Activated naive CD8-positive, alpha-beta T cell treated with anti-CD3 and anti-CD28 coated beads, Interleukin-2, amount 50 U/mL, for 24 hours (primary cell): ENCODE data around the gene ZNF322.

Experiments used
- ATAC-seq: fragments of 150-1000 bp; cut with Tn5 transposase; one replicate; pipeline ENCODE4 v1.10.0; 2021
- DNase-seq: peaks from one replicate; pipeline ENCODE4 v3.0.0; 2021
- H3K27ac Mint-ChIP-seq: one replicate; pipeline ENCODE4 v1.8.0; 2021; ENCODE audit warnings: mild to moderate bottlenecking, mixed read lengths
- H3K27me3 Mint-ChIP-seq: one replicate; pipeline ENCODE4 v1.8.0; 2021; ENCODE audit warnings: mixed read lengths
- H3K36me3 Mint-ChIP-seq: one replicate; pipeline ENCODE4 v1.8.0; 2021; ENCODE audit warnings: low read depth, mixed read lengths
- H3K4me1 Mint-ChIP-seq: one replicate; pipeline ENCODE4 v1.8.0; 2021; ENCODE audit warnings: mixed read lengths
- H3K4me3 Mint-ChIP-seq: one replicate; pipeline ENCODE4 v1.8.0; 2021; ENCODE audit warnings: mild to moderate bottlenecking, moderate library complexity, mixed read lengths
- H3K9me3 Mint-ChIP-seq: one replicate; pipeline ENCODE4 v1.8.0; 2021; ENCODE audit warnings: mixed read lengths

Gene ZNF322

GRCh38 chr6:26602262-26602661 lies 57.3 kb downstream of the ZNF322 start:
- Mint-ChIP-seq H3K9me3 (no peaks in the 10 kb centered on the region), H3K27me3 (no peaks in the 10 kb centered on the region), H3K4me3 (no peak overlapping the region), H3K27ac (peak overlapping the region; percentile 87), H3K4me1 (peaks cover 79% of the 10 kb centered on the region), H3K36me3 (peaks cover 27% of the 10 kb centered on the region)
- DNase-seq: no peak
- no peak for ATAC-seq

DNA sequence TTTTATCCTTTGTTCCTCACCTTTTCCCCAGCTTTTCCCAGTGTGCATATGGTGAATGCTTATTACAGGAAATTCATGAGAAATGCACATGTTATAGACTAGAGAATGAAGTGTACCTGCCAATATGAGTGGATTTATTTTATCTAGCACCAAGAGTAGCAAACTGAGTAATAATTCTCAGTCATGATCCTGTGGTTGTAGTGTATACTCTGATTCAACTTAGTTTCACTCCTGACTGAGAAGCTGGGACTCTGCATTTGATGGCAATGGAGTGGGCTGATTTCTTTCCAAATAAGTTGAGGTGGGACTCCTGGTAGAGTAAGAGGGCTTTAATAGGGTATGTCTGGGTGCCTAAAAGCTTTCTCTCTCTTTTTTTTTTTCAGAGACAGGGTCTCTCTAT lies 58.8 kb downstream of the ZNF322 start:
- Mint-ChIP-seq H3K27ac (peak overlapping the region; percentile 89), H3K4me1 (peaks cover 79% of the 10 kb centered on the region), H3K4me3 (peak overlapping the region; percentile 54), H3K9me3 (no peaks in the 10 kb centered on the region), H3K36me3 (peaks cover 27% of the 10 kb centered on the region), H3K27me3 (no peaks in the 10 kb centered on the region)
- DNase-seq: no peak
- ATAC-seq: peak; percentile 76

DNA sequence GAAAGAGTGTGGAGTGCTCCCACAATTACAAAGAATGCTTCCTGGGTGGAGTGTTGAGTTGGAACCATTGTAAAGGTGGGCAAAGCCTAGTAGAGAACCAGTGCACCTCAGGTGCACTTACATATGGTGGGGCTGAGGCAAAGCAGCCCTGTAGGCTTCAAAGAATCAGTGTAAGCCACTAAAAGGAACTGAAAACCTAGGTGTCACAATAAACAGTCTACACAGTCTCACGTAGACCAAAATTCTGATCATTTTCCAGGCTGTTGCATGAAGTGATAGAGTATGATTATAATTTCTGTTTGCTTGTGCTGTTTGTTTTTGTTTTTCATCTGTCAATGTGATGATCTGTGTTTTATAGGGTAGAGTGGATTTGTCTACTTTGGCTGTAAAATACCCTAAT lies 60.0 kb downstream of the ZNF322 start:
- DNase-seq: no peak
- Mint-ChIP-seq H3K27ac (peak overlapping the region; percentile 89), H3K27me3 (peaks cover 3% of the 10 kb centered on the region), H3K4me3 (peak overlapping the region; percentile 54), H3K36me3 (peaks cover 27% of the 10 kb centered on the region), H3K9me3 (no peaks in the 10 kb centered on the region), H3K4me1 (peaks cover 70% of the 10 kb centered on the region)
- ATAC-seq: no peak

DNA sequence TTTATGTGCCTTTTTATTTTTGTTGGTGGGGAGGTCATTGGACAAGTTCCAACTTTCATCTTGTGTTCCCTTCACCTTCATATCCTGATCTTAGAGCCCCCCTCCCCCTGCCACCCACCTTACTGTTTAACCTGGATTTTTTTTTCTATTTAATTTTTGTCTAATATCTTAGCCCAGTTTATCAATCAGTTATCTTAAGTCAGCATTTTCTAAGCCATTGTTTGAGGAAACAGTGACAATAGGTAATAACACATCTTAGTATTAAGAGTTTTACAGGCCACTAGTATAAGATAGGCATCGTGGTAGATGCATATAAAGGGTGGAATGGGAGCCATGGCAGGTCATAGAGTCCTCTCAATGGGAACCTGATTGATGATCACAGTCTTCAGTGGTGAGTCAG lies 60.4 kb downstream of the ZNF322 start:
- ATAC-seq: no peak
- H3K4me3 Mint-ChIP-seq: peak overlapping the region; percentile 54

GRCh38 chr6:26598267-26598666 lies 61.3 kb downstream of the ZNF322 start:
- no peak for DNase-seq
- H3K27ac Mint-ChIP-seq: no peak overlapping the region
- H3K9me3 Mint-ChIP-seq: no peaks in the 10 kb centered on the region
- ATAC-seq: no peak
- peaks cover 59% of the 10 kb centered on the region for H3K4me1 Mint-ChIP-seq
- H3K36me3 Mint-ChIP-seq: peaks cover 27% of the 10 kb centered on the region
- H3K4me3 Mint-ChIP-seq: no peak overlapping the region
- peaks cover 14% of the 10 kb centered on the region for H3K27me3 Mint-ChIP-seq

More for the DNA sequence above, 60.4 kb downstream of the ZNF322 start:
- DNase-seq: no peak
- H3K4me1 Mint-ChIP-seq: peaks cover 65% of the 10 kb centered on the region
- no peaks in the 10 kb centered on the region for H3K9me3 Mint-ChIP-seq
- peaks cover 7% of the 10 kb centered on the region for H3K27me3 Mint-ChIP-seq
- H3K27ac Mint-ChIP-seq: peak overlapping the region; percentile 89
- peaks cover 27% of the 10 kb centered on the region for H3K36me3 Mint-ChIP-seq

DNA sequence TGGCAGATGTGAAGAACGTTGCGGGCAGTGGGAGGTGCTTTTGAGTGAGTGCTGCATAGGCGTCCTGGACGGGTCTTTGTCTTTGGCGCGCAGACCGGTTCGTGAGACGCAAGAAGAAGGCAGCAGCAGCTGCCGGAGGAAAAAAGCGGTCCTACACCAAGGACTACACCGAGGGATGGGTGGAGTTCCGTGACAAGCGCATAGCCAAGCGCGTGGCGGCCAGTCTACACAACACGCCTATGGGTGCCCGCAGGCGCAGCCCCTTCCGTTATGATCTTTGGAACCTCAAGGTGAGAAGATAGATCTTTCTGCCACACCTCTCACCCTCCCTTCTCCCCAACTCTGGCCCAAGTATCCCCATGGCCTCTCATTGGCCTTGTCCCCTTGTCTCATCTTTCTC lies 61.7 kb downstream of the ZNF322 start:
- Mint-ChIP-seq H3K27me3 (peaks cover 16% of the 10 kb centered on the region), H3K36me3 (peaks cover 27% of the 10 kb centered on the region), H3K4me3 (no peak overlapping the region), H3K4me1 (peaks cover 54% of the 10 kb centered on the region), H3K27ac (no peak overlapping the region), H3K9me3 (no peaks in the 10 kb centered on the region)
- DNase-seq (no peak), ATAC-seq (no peak)

DNA sequence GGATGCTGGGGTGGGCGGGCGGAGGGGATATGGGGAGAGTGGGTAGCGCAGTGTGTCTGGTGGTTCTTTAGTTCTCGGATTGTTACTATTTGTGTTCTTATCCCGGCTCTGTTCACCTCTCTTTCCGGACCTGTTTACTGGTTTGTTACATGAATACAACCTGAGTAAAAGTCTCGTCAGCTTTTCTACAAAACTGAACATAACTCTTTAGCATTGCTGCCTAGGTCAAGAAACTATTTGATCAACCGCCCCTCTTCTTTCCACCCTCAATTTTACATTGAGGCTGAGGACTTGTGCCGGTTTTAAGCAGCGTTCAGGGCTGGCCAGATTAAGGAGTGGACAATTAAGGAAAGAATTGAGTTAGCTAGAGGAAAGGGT lies 62.2 kb downstream of the ZNF322 start:
- no peak overlapping the region for H3K4me3 Mint-ChIP-seq
- peaks cover 21% of the 10 kb centered on the region for H3K27me3 Mint-ChIP-seq
- peaks cover 27% of the 10 kb centered on the region for H3K36me3 Mint-ChIP-seq
- DNase-seq (no peak), ATAC-seq (no peak)
- H3K27ac Mint-ChIP-seq: no peak overlapping the region
- H3K9me3 Mint-ChIP-seq: no peaks in the 10 kb centered on the region
- H3K4me1 Mint-ChIP-seq: peaks cover 50% of the 10 kb centered on the region

DNA sequence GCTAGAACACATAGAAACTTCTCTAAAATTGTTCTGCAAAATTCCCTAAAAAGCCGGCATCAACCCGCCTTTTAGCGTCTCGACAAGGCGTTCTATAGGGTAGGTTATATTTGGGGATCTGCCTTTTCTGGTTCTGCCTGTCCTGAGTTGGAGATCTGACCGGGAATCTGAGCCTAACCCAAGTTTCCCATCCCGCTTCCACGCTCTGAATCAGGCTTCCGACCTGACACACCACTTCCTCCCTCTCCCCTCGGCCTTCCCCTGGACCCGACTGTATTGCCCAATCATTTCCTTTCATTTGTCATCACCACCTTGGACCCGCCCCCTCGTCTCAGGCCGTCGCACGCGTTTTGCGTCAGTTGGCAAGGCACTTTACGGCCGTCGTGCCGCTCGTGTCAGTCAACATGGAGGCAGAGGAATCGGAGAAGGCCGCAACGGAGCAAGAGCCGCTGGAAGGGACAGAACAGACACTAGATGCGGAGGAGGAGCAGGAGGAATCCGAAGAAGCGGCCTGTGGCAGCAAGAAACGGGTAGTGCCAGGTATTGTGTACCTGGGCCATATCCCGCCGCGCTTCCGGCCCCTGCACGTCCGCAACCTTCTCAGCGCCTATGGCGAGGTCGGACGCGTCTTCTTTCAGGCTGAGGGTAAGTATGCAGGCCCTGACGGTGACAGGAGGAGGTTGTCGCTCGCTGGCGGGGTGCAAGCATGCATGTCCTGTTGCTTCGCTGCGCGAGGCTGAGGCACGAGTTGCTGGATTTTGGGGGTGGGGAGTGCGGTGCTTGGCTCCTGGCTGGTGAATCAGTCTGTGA lies 62.8 kb downstream of the ZNF322 start, which contains the start of gene ABT1:
ABT1 (plus strand) TSS at position 375 of the 810 bp plus-strand sequence; CDS start at position 405, 30 bp downstream.
- Mint-ChIP-seq H3K36me3 (peaks cover 27% of the 10 kb centered on the region), H3K27ac (no peak within 1 kb of the TSS), H3K27me3 (peaks cover 23% of the 10 kb centered on the region), H3K9me3 (no peaks in the 10 kb centered on the region), H3K4me3 (no peak within 1 kb of the TSS), H3K4me1 (peaks cover 45% of the 10 kb centered on the region)
- ATAC-seq (peak; percentile 52), DNase-seq (peak; percentile 96)

DNA sequence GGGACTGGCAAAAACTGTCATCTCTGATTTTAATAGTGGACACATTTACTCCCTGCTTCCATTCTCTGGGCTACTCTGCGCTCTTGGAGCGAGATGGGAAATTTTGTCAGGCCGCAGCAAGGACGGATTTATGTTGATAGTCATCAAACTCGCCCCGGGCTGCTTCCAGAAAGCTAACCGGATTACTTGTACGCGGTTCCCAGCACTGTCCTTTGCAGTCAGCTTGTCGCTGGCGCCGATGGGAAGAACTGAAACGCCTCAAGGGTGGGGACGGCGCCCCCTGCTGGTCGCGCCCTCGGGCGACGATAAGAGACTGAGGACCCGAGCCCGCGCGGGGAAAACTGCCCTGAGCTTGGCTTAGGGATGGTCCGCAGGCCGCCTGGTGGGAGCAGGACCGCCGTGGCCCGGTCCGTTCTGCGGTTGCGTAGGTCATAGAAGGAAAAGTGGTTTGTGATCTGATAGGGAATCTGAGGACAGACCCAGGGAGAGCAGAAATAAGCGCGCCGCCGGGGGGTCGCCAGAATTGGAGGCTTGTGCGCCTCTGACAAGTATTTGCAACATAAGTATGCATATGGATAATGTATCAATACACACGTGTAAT lies 63.8 kb downstream of the ZNF322 start:
- ATAC-seq: peak; percentile 68
- Mint-ChIP-seq H3K36me3 (peaks cover 27% of the 10 kb centered on the region), H3K27ac (no peak overlapping the region), H3K9me3 (no peaks in the 10 kb centered on the region), H3K4me3 (no peak overlapping the region), H3K27me3 (peaks cover 30% of the 10 kb centered on the region), H3K4me1 (peaks cover 36% of the 10 kb centered on the region)
- peak; percentile 92 for DNase-seq

DNA sequence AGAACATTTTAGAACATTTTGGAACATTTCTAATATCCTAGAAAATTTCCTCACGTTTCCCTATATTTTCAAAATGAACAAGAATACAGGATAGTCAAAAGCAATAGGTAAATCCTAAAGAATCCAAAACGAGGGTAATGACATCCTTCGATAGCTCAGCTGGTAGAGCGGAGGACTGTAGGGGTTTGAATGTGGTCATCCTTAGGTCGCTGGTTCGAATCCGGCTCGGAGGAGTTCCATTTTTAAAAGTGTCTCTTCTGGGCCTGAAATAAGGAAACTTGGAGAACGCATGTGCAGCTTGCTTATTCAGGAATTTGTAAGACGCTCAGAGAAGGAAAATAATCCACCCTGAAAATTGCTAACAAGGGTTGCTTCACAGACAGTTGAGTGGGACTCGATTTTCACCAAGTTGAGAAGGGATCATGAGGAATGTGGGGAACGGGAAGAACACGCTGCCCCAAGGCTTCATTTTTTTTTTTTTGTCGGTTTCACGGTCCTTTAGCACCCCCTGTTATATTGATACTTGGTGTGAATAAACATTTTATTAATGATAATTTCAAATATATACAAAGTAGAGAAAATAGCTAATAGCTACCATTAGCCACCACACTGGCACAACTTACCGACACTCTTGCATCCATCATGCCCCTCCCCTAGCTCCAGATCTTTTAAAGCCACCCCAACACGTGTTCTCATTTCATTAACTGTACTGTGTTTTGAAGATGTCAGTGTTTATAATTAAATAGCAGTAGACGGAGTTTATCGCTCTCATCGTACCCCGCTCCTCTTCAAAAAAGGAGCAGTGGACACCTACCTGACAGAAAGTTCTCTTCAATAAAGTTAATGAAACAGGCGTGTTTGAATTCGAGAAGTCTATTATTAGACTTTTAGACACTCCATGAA lies 64.6 kb downstream of the ZNF322 start:
- H3K9me3 Mint-ChIP-seq: no peaks in the 10 kb centered on the region
- no peak overlapping the region for H3K4me3 Mint-ChIP-seq
- DNase-seq (peak; percentile 71), ATAC-seq (peak; percentile 52)
- peaks cover 30% of the 10 kb centered on the region for H3K27me3 Mint-ChIP-seq
- peaks cover 28% of the 10 kb centered on the region for H3K4me1 Mint-ChIP-seq
- H3K27ac Mint-ChIP-seq: peak overlapping the region; percentile 79
- H3K36me3 Mint-ChIP-seq: peaks cover 25% of the 10 kb centered on the region

DNA sequence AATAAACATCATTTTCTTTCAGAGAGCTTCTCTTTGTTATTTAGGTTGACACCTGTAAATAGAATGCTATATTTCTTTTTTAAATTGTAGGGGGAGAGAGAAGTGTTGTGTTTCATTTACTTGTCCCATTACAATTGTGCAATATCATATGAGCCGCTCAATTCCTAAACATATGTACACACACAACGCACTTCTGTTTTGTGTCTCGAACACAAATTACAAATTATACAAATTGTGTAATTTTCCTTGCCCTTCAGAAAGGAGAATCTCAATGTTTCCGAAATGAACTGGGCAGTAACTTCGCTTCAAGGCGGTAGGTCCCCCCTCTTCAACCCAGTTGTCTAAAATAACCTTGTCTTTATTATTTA lies 65.4 kb downstream of the ZNF322 start:
- peaks cover 30% of the 10 kb centered on the region for H3K27me3 Mint-ChIP-seq
- H3K4me3 Mint-ChIP-seq: no peak overlapping the region
- H3K9me3 Mint-ChIP-seq: no peaks in the 10 kb centered on the region
- no peak for DNase-seq
- H3K4me1 Mint-ChIP-seq: peaks cover 20% of the 10 kb centered on the region
- H3K36me3 Mint-ChIP-seq: peaks cover 16% of the 10 kb centered on the region
- H3K27ac Mint-ChIP-seq: peak overlapping the region; percentile 79
- no peak for ATAC-seq

DNA sequence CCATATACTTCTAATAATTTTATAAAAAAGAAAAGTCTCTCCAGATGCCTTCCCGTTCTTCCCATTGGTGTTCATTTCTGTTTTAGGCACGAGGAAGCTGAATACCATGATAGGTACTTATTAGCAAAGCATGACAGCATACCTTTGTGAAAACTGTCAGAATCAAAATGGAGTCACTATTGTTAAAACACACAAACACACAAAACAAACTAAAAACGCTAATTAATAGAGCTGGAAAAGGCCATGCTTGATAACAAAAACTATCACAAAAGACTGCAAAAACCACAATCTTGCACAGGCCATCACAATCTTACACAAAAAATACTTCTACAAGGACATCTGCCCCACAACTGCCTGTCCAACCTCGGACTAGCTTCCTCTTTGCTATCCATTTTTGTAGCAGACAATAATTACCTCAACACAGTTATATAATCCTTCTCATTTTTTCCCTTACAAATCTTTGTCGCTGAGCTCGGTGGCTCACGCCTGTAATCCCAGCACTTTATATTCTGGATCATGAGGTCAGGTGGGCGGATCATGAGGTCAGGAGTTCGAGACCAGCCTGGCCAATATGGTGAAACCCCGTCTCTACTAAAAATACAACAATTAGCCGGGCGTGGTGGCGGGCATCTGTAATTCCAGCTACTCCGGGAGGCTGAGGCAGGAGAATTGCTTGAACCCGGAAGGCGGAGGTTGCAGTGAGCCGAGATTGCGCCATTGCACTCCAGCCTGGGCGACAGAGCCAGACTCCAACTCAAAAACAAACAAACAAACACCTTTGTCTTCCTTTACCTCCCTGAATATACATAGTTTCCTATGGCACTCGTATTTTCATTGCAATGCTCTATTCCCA lies 66.0 kb downstream of the ZNF322 start:
- H3K4me3 Mint-ChIP-seq: no peak overlapping the region
- no peak for ATAC-seq
- no peak for DNase-seq
- no peak overlapping the region for H3K27ac Mint-ChIP-seq
- peaks cover 30% of the 10 kb centered on the region for H3K27me3 Mint-ChIP-seq
- H3K4me1 Mint-ChIP-seq: peaks cover 14% of the 10 kb centered on the region
- H3K9me3 Mint-ChIP-seq: no peaks in the 10 kb centered on the region
- H3K36me3 Mint-ChIP-seq: peaks cover 12% of the 10 kb centered on the region

- Mint-ChIP-seq H3K27ac (no peak overlapping the region), H3K4me3 (no peak overlapping the region), H3K4me1 (peaks cover 6% of the 10 kb centered on the region), H3K27me3 (peaks cover 30% of the 10 kb centered on the region), H3K36me3 (peaks cover 4% of the 10 kb centered on the region), H3K9me3 (no peaks in the 10 kb centered on the region)
- DNase-seq (no peak), ATAC-seq (no peak)
Measured at GRCh38 chr6:26592649-26593048, 66.9 kb downstream of the ZNF322 start.

- Mint-ChIP-seq H3K27ac (no peak overlapping the region), H3K9me3 (no peaks in the 10 kb centered on the region), H3K36me3 (no peaks in the 10 kb centered on the region), H3K4me3 (no peak overlapping the region), H3K4me1 (peaks cover 2% of the 10 kb centered on the region), H3K27me3 (peaks cover 39% of the 10 kb centered on the region)
- ATAC-seq: no peak
- no peak for DNase-seq
Measured at GRCh38 chr6:26588965-26589364, 70.6 kb downstream of the ZNF322 start.
